Activated CD4-positive, alpha-beta T cell treated with anti-CD3 and anti-CD28 coated beads for 48 hours (primary cell): ENCODE measurements around the gene ZNF562.
"Not testable (repeated sequence)": the region's sequence is repeated elsewhere in the genome, so short reads cannot be mapped to it uniquely, and the experiment has no call there.

Source experiments
- DNase-seq: peaks from one replicate; pipeline ENCODE4 v3.0.0-alpha.2; 2020

The ZNF562 gene

GRCh38 chr19:9674663-9675357, at the start of gene ZNF562:
TSS of gene ZNF562 (minus strand) at chr19:9675100. CDS start at chr19:9660744, 14,356 bp downstream.
- peak; percentile 88 for DNase-seq

- DNase-seq: no peak
Measured at GRCh38 chr19:9724157-9724556, 49.3 kb upstream of the ZNF562 start.

- no peak for DNase-seq
Measured at GRCh38 chr19:9721861-9722260, 47.0 kb upstream of the ZNF562 start.

- DNase-seq: no peak
Measured at GRCh38 chr19:9720541-9720940, 45.6 kb upstream of the ZNF562 start.

GRCh38 chr19:9711815-9712214, 36.9 kb upstream of the ZNF562 start:
- DNase-seq: no peak

GRCh38 chr19:9709305-9709704, 34.4 kb upstream of the ZNF562 start:
- no peak for DNase-seq

- no peak for DNase-seq
Measured at GRCh38 chr19:9705836-9706235, 30.9 kb upstream of the ZNF562 start.

- no peak for DNase-seq
Measured at GRCh38 chr19:9702186-9702585, 27.3 kb upstream of the ZNF562 start.

GRCh38 chr19:9700229-9700981, 25.5 kb upstream of the ZNF562 start:
- DNase-seq: no peak

GRCh38 chr19:9690301-9690700, 15.4 kb upstream of the ZNF562 start:
- not testable (repeated sequence) for DNase-seq

- not testable (repeated sequence) for DNase-seq
Measured at GRCh38 chr19:9679996-9680395, 5.1 kb upstream of the ZNF562 start.

- DNase-seq: peak; percentile 6
Measured at GRCh38 chr19:9675358-9675901, 530 bp upstream of the ZNF562 start.

GRCh38 chr19:9673912-9674662, 813 bp downstream of the ZNF562 start:
- DNase-seq: peak; percentile 36

GRCh38 chr19:9672893-9673292, 2.0 kb downstream of the ZNF562 start:
- no peak for DNase-seq

- no peak for DNase-seq
Measured at GRCh38 chr19:9671655-9672054, 3.2 kb downstream of the ZNF562 start.

- no peak for DNase-seq
Measured at GRCh38 chr19:9668544-9668943, 6.4 kb downstream of the ZNF562 start.

GRCh38 chr19:9667898-9668297, 7.0 kb downstream of the ZNF562 start:
- DNase-seq: no peak

GRCh38 chr19:9658769-9659168, 16.1 kb downstream of the ZNF562 start:
- DNase-seq: no peak

GRCh38 chr19:9653066-9653555, 21.8 kb downstream of the ZNF562 start:
- not testable (repeated sequence) for DNase-seq

GRCh38 chr19:9651464-9651863, 23.4 kb downstream of the ZNF562 start:
- DNase-seq: not testable (repeated sequence)

GRCh38 chr19:9650345-9650744, 24.6 kb downstream of the ZNF562 start:
- no peak for DNase-seq

- no peak for DNase-seq
Measured at GRCh38 chr19:9645472-9645871, 29.4 kb downstream of the ZNF562 start.

- no peak for DNase-seq
Measured at GRCh38 chr19:9644472-9644871, 30.4 kb downstream of the ZNF562 start.
